HG03439 (cell line): Measurements from ENCODE around the gene PBX1.
"Not testable (repeated sequence)": the region's sequence is repeated elsewhere in the genome, so short reads cannot be mapped to it uniquely, and the experiment has no call there.

ENCODE experiments used
- ATAC-seq: cut with Tn5 transposase; IDR thresholded peaks from one replicate; pipeline ENCODE4 v1.9.1; 2021; ENCODE audit warnings: mild to moderate bottlenecking, moderate library complexity; ENCODE audit not compliant: unreplicated experiment

PBX1 gene

GRCh38 chr1:164588516-164589341 is 29.7 kb downstream of the PBX1 start:
- ATAC-seq = no peak

DNA sequence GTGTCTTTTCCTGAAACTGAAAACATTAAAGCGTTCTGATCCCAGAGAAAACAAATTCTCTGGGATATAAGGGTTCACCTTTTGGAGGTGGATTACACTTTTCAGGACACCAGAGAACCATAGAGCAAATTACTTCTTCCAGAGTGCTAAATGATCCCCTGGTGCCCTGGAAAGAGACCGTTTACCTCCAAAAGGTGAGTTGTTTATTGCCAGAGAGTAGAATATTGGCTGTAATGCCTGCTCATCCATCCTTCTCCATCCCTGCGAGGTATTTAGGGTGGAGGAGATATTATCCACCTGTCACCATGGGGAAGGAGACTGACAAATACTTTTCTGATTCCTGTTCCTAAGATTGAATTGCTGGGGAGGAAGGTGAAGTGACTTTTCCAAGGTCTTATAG is 30.4 kb downstream of the PBX1 start:
- ATAC-seq = no peak

DNA sequence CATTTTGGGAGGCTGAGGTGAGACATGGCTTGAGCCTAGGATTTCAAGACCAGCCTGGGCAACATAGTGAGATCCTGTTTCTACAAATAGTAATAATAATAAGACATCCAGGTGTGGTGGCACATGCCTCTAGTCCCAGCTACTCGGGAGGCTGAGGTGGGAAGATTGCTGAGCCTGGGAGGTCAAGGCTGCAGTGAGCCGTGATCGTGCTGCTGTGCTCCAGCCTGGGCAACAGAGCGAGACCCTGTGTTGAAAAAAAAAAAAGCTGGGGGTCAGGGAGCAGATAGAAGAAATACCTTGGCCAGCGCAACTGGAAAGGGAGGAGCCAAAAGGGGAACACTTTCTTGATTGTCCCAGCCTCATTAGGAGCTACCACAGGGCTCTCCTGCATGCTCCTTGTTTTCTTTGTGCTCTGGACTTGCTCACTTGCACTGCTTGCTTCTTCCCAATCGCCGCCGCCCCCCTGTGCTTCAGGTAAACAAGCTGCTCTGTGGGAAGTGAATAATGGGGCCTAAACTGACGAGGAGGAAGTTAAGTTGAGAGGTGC is 31.1 kb downstream of the PBX1 start:
- no peak for ATAC-seq

DNA sequence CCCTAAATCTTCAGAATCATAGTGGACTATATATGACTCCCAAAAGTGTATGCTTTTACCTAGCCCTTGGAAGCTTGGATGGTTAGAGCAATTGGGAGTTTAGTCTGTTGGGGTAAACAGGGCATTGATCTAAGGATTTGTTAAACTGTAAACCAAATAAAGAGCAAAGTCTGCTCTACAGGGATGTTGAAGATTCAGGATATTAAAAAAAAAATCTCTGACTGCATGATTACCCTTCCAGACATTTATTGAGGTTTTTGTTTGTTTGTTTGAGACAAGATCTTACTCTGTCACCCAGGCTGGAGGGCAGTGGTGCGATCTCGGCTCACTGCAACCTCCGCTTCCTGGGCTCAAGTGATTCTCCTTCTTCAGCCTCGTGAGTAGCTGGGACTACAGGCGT is 31.6 kb downstream of the PBX1 start:
- no peak for ATAC-seq

- ATAC-seq = no peak
Observed at GRCh38 chr1:164591858-164592257, 32.9 kb downstream of the PBX1 start.

GRCh38 chr1:164592634-164593033 is 33.6 kb downstream of the PBX1 start:
- no peak for ATAC-seq

DNA sequence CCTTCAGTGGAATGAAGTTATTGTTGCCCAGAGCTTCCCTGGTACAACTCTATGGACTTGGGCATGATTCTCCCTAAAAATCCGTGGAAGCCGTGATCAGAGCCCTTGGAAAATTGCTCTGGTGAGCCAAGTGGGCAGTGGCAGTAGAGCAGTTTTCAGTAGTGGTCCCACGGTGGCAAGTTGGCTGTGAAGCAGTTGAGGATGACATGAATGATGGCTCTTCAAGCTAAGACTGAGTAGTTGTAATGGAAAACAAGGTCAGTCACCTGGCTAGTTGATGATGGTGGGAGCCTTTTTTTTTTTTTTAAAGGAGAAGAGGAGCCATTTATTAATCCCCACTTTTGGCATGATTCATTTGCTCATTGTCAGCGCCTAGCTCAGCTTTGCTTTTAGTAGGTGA is 36.2 kb downstream of the PBX1 start:
- no peak for ATAC-seq

DNA sequence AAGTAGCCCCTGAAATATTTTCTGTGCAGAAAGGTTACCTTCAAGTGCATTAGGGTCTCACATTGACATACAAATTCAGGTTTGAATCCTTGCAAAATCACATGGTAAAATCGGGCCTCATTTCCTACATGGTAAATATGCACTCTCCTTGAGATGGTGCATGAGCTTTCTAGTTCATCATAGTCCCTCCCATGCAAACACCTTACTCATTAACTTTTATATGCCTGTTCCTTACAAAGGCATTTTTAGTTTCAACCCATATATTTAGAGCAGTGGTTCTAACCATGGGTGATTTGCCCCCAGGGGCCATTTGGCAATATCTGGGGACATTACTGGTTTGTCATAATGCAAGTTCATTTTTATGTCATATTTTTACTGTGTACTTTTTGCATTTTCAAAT is 37.2 kb downstream of the PBX1 start:
- no peak for ATAC-seq

- ATAC-seq = no peak
Observed at GRCh38 chr1:164598719-164599118, 39.7 kb downstream of the PBX1 start.

DNA sequence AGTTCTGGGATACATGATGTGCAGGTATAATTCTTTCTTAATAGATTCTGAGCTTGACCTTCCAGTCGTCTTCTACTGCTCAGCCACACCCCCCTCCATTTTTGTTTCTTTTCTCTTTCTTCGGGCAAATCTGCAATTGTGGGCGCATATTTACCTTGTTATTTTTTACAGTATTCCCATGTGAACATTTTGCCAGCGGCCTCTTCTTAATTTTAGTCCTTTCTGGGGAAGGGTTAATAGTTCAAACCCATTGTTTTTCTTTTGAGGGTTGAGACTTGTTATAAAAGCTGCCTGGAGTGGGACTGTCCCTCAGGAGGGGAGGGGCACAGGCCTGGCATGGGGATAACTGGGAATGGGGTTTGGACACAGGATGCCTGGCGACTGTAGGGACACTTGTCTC is 40.3 kb downstream of the PBX1 start:
- no peak for ATAC-seq

- no peak for ATAC-seq
Observed at GRCh38 chr1:164601399-164602100, 42.6 kb downstream of the PBX1 start.

DNA sequence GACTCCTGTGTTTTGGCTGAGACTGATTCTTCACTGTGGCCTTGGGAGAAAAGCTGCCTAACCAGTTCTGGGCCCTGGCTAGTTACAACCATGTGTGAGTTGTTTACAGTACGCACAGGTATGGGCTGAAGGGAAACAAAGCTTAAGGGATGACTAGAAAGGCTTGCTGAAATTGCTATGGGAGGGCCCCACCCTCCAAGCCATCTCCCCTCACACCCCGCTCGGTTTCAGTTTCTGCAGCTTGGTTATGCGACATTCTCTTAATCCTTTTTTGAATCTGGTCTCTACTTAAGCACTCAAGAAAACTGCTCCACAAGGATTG is 43.1 kb downstream of the PBX1 start:
- no peak for ATAC-seq

- no peak for ATAC-seq
Observed at GRCh38 chr1:164602480-164603093, 43.6 kb downstream of the PBX1 start.

DNA sequence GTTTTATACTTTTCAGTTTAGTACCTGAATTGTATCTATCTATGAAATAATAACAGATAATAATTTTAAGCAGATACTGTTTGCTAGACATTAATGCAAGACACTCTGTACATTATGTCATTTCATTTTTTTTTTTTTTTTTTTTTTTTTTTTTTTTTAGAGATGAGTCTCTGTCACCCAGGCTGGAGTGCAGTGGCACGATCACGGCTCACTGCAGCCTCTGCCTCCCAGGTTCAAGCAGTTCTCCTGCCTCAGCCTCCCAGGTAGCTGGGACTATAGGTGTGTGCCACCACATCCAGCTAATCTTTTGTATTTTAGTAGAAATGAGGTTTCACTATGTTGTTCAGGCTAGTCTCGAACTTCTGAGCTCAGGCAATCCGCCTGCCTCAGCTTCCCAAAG is 44.8 kb downstream of the PBX1 start:
- ATAC-seq = not testable (repeated sequence)

GRCh38 chr1:164604541-164604940 is 45.6 kb downstream of the PBX1 start:
- no peak for ATAC-seq

GRCh38 chr1:164605254-164606091 is 46.5 kb downstream of the PBX1 start:
- no peak for ATAC-seq

DNA sequence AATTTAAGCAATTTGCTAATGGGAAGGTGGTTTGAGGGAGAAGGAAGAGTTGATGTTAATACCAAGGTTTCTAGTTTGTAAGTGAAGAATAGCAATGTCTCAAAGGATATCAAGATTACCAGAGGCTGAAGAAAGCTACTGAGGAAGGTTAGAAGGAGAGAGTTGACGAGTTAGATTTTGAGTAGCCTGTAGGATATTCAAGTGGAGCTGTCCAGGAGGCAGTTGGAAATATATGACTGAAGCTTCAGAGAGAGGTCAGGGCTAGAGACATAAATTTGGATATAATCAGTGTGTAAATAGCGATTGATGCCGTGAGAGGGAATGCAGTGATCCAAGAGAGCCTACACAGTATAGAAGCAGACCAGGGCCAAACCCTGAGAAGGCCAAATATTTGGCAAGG is 48.4 kb downstream of the PBX1 start:
- ATAC-seq = no peak

DNA sequence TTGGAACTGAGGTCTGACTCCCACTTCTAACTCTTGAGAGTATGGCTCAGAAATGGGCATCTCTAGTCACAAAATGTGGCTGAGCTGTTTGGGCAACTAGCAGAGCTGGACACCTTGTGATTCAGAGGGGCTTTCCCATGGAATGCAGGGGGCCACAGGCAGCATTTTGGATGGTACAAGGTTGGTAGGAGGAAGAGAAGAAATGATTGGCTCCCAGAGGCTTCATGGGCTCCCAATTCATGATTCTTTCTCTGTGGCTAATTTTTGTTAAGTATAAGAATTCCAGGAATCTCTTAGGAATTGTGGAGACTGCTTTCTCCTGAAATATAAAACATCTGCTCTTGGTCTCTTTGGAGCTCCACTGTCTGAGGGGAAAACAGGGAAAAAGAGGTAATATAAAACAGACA is 49.7 kb downstream of the PBX1 start:
- no peak for ATAC-seq

GRCh38 chr1:164609089-164609488 is 50.1 kb downstream of the PBX1 start:
- ATAC-seq = no peak

DNA sequence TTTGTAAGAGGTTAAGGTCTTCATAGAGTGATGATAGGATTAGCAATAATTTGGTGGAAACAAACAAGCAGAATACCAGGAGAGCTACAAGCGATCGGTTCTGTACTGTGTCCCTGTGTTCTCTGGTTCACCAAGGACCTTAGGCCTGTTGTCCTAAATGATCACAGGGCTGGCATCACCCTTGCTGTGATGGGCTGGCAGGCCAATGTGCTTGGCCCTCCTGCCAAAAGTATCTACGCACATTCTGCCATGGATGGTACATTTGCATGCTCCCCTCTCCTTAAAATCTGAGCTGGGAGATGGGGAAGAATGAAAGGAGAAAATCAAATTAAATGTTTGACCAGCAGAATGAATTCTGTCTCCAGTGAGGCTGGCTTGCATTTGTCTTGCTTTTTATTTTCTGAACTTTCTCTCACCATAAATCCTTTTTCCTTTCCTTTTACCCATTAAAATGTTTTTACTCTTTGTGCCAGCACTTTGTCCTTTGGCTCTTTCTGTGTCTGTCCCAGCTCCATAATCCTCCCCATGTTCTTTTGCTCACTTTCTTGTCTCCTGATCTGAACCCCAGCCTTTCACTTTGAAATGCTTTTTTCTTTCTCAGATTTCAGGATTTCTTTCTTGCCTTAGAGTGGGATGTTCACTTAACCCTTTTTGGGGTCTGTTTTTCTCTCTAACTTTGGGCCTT is 51.7 kb downstream of the PBX1 start:
- no peak for ATAC-seq
